HG03342 (cell line): Measurements from ENCODE around the gene RBM45.
"Not testable (repeated sequence)": the region's sequence is repeated elsewhere in the genome, so short reads cannot be mapped to it uniquely, and the experiment has no call there.

ENCODE experiments used
- ATAC-seq: cut with Tn5 transposase; IDR thresholded peaks from one replicate; pipeline ENCODE4 v1.9.1; 2021; ENCODE audit warnings: mild to moderate bottlenecking, moderate library complexity; ENCODE audit not compliant: unreplicated experiment

RBM45 gene

GRCh38 chr2:178105566-178105965 is 6.7 kb upstream of the RBM45 start:
- no peak for ATAC-seq

DNA sequence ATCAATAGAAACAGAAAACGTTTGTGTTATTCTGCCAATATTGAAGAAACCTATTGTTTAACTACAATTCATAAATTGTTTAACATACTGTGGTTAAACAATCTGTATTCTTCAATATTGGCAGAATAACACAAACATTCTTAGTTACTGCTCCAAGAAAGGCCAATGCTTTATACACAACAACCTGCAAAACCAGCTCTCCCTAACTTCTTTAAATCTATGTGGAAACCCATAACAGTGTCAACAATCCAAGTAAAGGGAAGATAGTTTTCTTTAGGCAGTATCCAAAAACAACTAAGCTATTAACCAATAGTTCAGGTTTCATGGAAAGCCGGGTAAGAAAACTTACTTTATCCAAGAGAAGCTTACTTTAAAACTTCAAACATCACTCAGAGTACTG is 6.2 kb upstream of the RBM45 start:
- no peak for ATAC-seq

- ATAC-seq = no peak
Observed at GRCh38 chr2:178108176-178108575, 4.1 kb upstream of the RBM45 start.

GRCh38 chr2:178109813-178110212 is 2.4 kb upstream of the RBM45 start:
- no peak for ATAC-seq

- ATAC-seq = no peak
Observed at GRCh38 chr2:178110681-178111080, 1.6 kb upstream of the RBM45 start.

DNA sequence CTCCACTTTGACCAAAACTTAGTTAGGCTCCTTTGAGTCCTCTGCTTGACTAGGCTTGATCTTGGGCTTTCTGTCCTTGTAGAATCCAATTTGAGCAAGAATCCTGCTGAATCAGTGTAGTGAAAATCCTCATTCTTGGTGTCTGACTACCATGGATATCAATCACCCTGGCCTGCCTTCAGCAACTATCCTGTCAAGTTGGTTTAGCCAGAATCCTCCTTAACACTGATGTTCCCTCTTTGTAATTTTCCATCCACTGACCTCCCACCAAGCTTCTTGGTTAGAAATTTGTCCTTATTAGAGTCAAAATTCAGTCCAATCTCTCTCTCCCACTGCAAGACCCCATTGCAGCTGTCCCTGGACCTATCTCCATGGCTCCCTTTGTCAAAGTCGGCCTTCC is 494 bp upstream of the RBM45 start:
- ATAC-seq = no peak

DNA sequence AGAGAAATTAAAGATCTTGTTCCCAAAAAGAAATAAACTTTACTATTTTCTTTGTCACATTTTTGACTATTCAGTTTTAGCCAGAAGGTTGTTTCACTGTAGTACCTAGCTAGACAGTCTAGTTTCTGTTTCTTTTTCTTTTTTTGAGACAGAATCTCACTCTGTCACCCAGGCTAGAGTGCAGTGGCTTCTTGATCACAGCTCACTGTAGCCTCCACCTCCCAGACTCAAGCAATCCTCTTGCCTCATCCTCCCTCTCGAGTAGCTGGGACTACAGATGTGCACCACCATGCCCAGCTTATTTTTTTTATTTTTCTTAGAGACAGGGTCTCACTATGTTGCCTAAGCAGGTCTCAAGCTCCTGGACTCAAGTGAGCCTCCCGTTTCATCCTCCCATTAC is 2.2 kb downstream of the RBM45 start:
- ATAC-seq = peak; percentile 50

- ATAC-seq = no peak
Observed at GRCh38 chr2:178115271-178115670, 3.0 kb downstream of the RBM45 start.

- ATAC-seq = no peak
Observed at GRCh38 chr2:178117725-178118124, 5.5 kb downstream of the RBM45 start.

DNA sequence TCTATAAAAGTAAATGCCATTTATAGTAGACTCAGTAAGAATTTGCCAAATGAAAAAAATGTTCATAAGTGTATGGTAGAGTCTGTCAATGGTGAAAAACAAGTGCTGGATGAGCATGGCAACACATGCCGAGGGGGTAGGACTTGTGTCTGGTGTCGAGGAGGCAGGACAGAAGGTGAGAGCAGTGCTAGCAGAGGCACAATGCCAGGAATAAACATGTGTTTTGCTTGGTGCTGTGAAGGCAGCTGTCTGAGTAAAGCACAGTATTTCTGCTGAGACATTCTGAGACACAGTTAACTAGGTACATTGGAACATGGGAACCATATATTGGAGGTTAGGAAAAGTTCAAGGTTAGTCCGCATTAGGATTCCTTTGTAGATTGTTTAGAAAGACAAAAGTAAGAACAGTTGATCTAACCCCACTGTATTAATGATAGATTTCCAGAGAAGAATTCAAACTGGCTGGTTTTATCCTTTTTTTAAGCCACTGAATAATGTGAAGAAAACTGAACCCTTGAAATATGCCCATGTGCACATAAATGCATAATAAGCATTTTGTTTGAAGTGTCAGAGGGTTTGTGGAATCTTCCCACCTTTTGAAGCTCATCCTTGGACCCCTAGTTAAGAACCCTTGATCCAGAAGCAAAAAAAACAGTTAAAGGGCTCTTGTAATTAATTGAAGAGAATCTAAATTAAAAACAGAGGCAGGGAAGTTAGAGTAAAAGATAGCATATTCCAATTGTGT is 7.1 kb downstream of the RBM45 start:
- ATAC-seq = no peak

DNA sequence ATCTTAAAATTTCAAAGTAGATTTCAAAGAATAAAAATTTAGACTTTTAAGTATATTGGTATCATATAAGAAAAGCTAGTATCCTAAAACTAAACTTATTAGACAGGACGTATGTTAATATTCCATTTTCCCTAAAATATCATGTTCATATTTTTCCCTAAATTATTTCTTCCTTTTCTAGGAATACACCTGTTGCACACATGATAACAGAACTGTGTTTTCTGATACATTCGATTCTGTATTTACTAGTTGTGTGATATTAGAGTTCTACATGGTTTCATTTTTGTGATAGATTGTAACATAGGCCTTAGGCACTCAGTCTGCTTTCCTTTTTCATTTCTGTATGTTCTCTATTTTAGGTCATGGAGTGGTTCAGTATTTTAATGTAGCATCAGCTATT is 10.9 kb downstream of the RBM45 start:
- ATAC-seq = no peak

- ATAC-seq = no peak
Observed at GRCh38 chr2:178125125-178125524, 12.9 kb downstream of the RBM45 start.

GRCh38 chr2:178125862-178126261 is 13.6 kb downstream of the RBM45 start:
- no peak for ATAC-seq

GRCh38 chr2:178128836-178129630 is 16.8 kb downstream of the RBM45 start:
- no peak for ATAC-seq

GRCh38 chr2:178136321-178137025 is 24.2 kb downstream of the RBM45 start:
- ATAC-seq = no peak

GRCh38 chr2:178142274-178143065 is 30.2 kb downstream of the RBM45 start:
- ATAC-seq = no peak

DNA sequence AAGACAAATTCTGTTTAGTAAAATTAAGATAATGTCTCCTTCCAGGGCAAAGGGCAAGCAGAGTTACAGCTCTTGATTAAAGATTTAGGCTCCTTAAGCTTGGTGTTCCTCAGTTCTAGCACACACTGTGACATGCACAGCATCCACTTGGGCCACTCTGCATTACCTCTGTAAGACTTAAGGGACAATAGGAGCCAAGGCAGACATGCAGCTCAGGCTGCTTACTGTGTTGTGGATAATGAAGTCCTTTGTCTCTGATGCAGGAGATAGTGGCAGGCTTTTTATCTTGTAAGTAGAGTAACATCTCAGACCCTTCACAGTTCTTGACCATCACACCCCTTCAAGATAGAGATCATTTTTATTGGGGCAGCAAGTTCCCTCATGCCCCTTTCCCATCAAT is 31.2 kb downstream of the RBM45 start:
- ATAC-seq = no peak

DNA sequence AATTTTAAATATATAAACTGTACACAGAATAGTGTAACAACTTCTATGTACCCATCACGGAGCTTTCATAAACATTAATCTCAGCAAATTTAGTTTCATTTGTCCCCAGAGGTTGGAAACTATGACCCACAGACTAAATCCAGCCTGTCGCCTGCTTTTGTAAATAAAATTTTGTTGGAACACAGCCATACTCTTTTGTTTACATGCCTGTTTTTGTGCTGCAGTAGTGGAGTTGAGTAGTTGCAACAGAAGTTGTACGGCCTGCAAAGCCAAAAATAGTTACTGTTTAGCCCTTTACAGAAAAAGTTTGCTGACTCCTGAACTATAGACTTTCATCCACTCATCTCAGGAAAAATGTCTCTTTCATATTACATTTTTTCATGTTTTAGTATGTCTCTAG is 39.8 kb downstream of the RBM45 start:
- no peak for ATAC-seq

DNA sequence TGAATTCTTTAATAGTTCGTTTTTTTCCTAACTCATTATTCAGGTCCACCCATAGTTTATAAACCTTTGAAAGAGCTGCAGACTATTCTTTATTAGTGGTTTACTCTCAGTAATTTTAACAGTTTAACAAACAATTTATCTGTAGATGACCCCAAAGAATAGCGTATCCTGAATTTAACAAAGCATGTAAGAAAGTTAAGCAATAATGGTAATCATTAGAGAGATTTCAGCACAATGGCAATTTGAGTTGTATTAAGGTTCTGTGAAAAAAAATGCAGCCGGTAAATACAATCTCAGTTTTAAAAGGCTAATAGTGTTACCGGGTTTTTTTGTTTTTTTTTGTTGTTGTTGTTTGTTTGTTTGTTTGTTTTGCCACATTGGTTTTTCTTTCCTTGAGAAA is 40.3 kb downstream of the RBM45 start:
- no peak for ATAC-seq

DNA sequence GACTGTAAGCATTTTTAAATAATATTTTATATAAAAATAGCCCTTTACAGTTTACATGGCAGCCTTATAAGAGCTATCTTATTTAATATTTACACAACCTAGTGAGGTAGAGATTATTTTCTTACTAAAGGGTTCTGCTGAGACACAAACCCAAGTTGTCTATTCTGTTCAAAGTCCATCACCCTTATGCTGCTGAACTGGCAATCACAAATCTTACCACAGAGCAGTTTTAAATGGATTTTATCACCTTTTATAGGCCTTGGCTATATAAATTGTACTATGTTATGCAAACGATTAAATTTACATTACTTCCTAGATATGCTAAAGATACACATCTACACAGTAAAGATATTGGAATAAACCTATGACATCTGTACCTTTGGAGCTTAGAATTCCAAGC is 40.7 kb downstream of the RBM45 start:
- ATAC-seq = no peak

GRCh38 chr2:178153878-178154277 is 41.6 kb downstream of the RBM45 start:
- not testable (repeated sequence) for ATAC-seq
